Middle frontal gyrus (tissue), 1 donor: ENCODE results near the gene AFG1L.
"Not testable (repeated sequence)": the region's sequence is repeated elsewhere in the genome, so short reads cannot be mapped to it uniquely, and the experiment has no call there.

ENCODE experiments used
- DNase-seq: peaks from one replicate; pipeline ENCODE4 v3.0.0-alpha.2; 2015; ENCODE audit warnings: low spot score; ENCODE audit errors: extremely low spot score

Gene AFG1L

GRCh38 chr6:108449717-108450116 is 154.9 kb downstream of the AFG1L start:
- DNase-seq = not testable (repeated sequence)

- DNase-seq = no peak
These were observed 157.0 kb downstream of the AFG1L start for GRCh38 chr6:108451816-108452215.

GRCh38 chr6:108452711-108453195 is 157.9 kb downstream of the AFG1L start:
- DNase-seq = no peak

GRCh38 chr6:108453601-108454185 is 158.8 kb downstream of the AFG1L start:
- no peak for DNase-seq

- no peak for DNase-seq
These were observed 159.5 kb downstream of the AFG1L start for GRCh38 chr6:108454356-108454755.

GRCh38 chr6:108455688-108456087 is 160.8 kb downstream of the AFG1L start:
- DNase-seq = no peak

- peak; percentile 49 for DNase-seq
These were observed 168.9 kb downstream of the AFG1L start for GRCh38 chr6:108463784-108464183.

GRCh38 chr6:108464418-108465097 is 169.7 kb downstream of the AFG1L start:
- no peak for DNase-seq

GRCh38 chr6:108465098-108465495 is 170.2 kb downstream of the AFG1L start:
- no peak for DNase-seq

GRCh38 chr6:108468346-108468745 is 173.5 kb downstream of the AFG1L start:
- no peak for DNase-seq

- DNase-seq = no peak
These were observed 174.5 kb downstream of the AFG1L start for GRCh38 chr6:108469316-108469715.

GRCh38 chr6:108473197-108473596 is 178.3 kb downstream of the AFG1L start:
- DNase-seq = no peak

- no peak for DNase-seq
These were observed 181.5 kb downstream of the AFG1L start for GRCh38 chr6:108476376-108476775.

GRCh38 chr6:108476847-108477430 is 182.1 kb downstream of the AFG1L start:
- DNase-seq = peak; percentile 35

- DNase-seq = no peak
These were observed 187.7 kb downstream of the AFG1L start for GRCh38 chr6:108482559-108482958.

GRCh38 chr6:108484016-108484415 is 189.2 kb downstream of the AFG1L start:
- DNase-seq = no peak

- no peak for DNase-seq
These were observed 194.8 kb downstream of the AFG1L start for GRCh38 chr6:108489699-108490098.

- DNase-seq = no peak
These were observed 197.4 kb downstream of the AFG1L start for GRCh38 chr6:108492131-108492766.

- DNase-seq = no peak
These were observed 199.6 kb downstream of the AFG1L start for GRCh38 chr6:108494434-108494833.

- no peak for DNase-seq
These were observed 203.0 kb downstream of the AFG1L start for GRCh38 chr6:108497883-108498282.

GRCh38 chr6:108501559-108501958 is 206.7 kb downstream of the AFG1L start:
- no peak for DNase-seq

- DNase-seq = no peak
These were observed 208.0 kb downstream of the AFG1L start for GRCh38 chr6:108502832-108503231.
